OCI-LY3 (cell line): ENCODE data around the gene GLB1L3.

ENCODE experiments used
- CTCF ChIP-seq: fragments of 200-600, 300-600 bp; sonication (generic); IDR thresholded peaks from 2 replicates; pipeline ENCODE4 v1.5.1; 2014; ENCODE audit warnings: antibody characterized with exemption, low read length, low read depth
- EZH2phosphoT487 ChIP-seq: fragments of 200-600 bp; shearing (Covaris generic); IDR thresholded peaks from 2 replicates; pipeline ENCODE4 v1.6.1; 2018; ENCODE audit warnings: antibody characterized with exemption, mixed run types, low read depth

- TF ChIP-seq CTCF, result no peak
- no peak for TF ChIP-seq EZH2phosphoT487
Observed at GRCh38 chr11:134245434-134245833, 30.7 kb upstream of the GLB1L3 start.
